ENCODE measurements around the gene MYH16. TPM values are rescaled to one million over a fixed set of nuclear protein-coding genes. Genes with fewer than 3 reads are reported as not detected.
"Not testable (repeated sequence)": the region's sequence is repeated elsewhere in the genome, so short reads cannot be mapped to it uniquely, and the experiment has no call there.

MYH16 gene
- total RNA-seq, 2 donors from 2014 or later = not detected

- not testable (repeated sequence) for H3K36me3 Mint-ChIP-seq (ENCODE audit: low read depth); ATAC-seq; H3K4me3 Mint-ChIP-seq; H3K27ac Mint-ChIP-seq; H3K27me3 Mint-ChIP-seq; DNase-seq; H3K9me3 ChIP-seq (ENCODE audit: control insufficient read depth, low read length, poor library complexity, severe bottlenecking)
- H3K4me1 Mint-ChIP-seq = peaks cover 18% of the 10 kb centered on the region
These were observed 50.0 kb downstream of the MYH16 start for GRCh38 chr7:99322659-99323058.

- peaks cover 27% of the 10 kb centered on the region for H3K4me1 Mint-ChIP-seq
These were observed 51.9 kb downstream of the MYH16 start for GRCh38 chr7:99324559-99324958.

GRCh38 chr7:99325001-99325493, 52.4 kb downstream of the MYH16 start:
- H3K27ac Mint-ChIP-seq = peak overlapping the region; percentile 98
- H3K4me3 Mint-ChIP-seq = peak overlapping the region; percentile 98
- DNase-seq = no peak
- ATAC-seq = no peak
- no peaks in the 10 kb centered on the region for H3K9me3 ChIP-seq (ENCODE audit: control insufficient read depth, low read length, poor library complexity, severe bottlenecking)
- peaks cover 2% of the 10 kb centered on the region for H3K36me3 Mint-ChIP-seq (ENCODE audit: low read depth)
- no peaks in the 10 kb centered on the region for H3K27me3 Mint-ChIP-seq
- peaks cover 27% of the 10 kb centered on the region for H3K4me1 Mint-ChIP-seq

More at GRCh38 chr7:99324559-99324958, 51.9 kb downstream of the MYH16 start:
- ATAC-seq (no peak), DNase-seq (no peak)
- Mint-ChIP-seq H3K36me3 (ENCODE audit: low read depth) (peaks cover 2% of the 10 kb centered on the region), H3K27ac (peak overlapping the region; percentile 98), H3K27me3 (no peaks in the 10 kb centered on the region), H3K4me3 (peak overlapping the region; percentile 98)
- H3K9me3 ChIP-seq (ENCODE audit: control insufficient read depth, low read length, poor library complexity, severe bottlenecking) = no peaks in the 10 kb centered on the region

GRCh38 chr7:99325592-99326407, 53.2 kb downstream of the MYH16 start, which contains the start of gene ARPC1A:
Gene ARPC1A (plus strand): TSS chr7:99325898. CDS start chr7:99333354, 7,456 bp downstream.
- DNase-seq (peak; percentile 91 to 92 (median 91)), ATAC-seq (peak; percentile 96)
- Mint-ChIP-seq H3K36me3 (ENCODE audit: low read depth) (peaks cover 2% of the 10 kb centered on the region), H3K27ac (peak within 1 kb of the TSS; percentile 98), H3K4me3 (peak within 1 kb of the TSS; percentile 98), H3K4me1 (peaks cover 34% of the 10 kb centered on the region), H3K27me3 (no peaks in the 10 kb centered on the region)
- H3K9me3 ChIP-seq (ENCODE audit: control insufficient read depth, low read length, poor library complexity, severe bottlenecking) = no peaks in the 10 kb centered on the region

- peaks cover 38% of the 10 kb centered on the region for H3K4me1 Mint-ChIP-seq
- no peak for ATAC-seq
- H3K27ac Mint-ChIP-seq = peak overlapping the region; percentile 98
- no peak for DNase-seq
- H3K4me3 Mint-ChIP-seq = peak overlapping the region; percentile 98
- peaks cover 2% of the 10 kb centered on the region for H3K36me3 Mint-ChIP-seq (ENCODE audit: low read depth)
- H3K9me3 ChIP-seq (ENCODE audit: control insufficient read depth, low read length, poor library complexity, severe bottlenecking) = no peaks in the 10 kb centered on the region
- no peaks in the 10 kb centered on the region for H3K27me3 Mint-ChIP-seq
These were observed 53.8 kb downstream of the MYH16 start for GRCh38 chr7:99326408-99326782.

- DNase-seq = not testable (repeated sequence)
These were observed 57.8 kb downstream of the MYH16 start for GRCh38 chr7:99330314-99330961.

GRCh38 chr7:99331002-99331401, 58.4 kb downstream of the MYH16 start:
- Mint-ChIP-seq H3K27me3 (no peaks in the 10 kb centered on the region), H3K4me3 (no peak overlapping the region), H3K27ac (peak overlapping the region; percentile 54), H3K4me1 (peaks cover 43% of the 10 kb centered on the region), H3K36me3 (ENCODE audit: low read depth) (peaks cover 2% of the 10 kb centered on the region)
- no peaks in the 10 kb centered on the region for H3K9me3 ChIP-seq (ENCODE audit: control insufficient read depth, low read length, poor library complexity, severe bottlenecking)
- ATAC-seq (no peak), DNase-seq (no peak)

More at GRCh38 chr7:99330314-99330961, 57.8 kb downstream of the MYH16 start:
- H3K9me3 ChIP-seq (ENCODE audit: control insufficient read depth, low read length, poor library complexity, severe bottlenecking); H3K27me3 Mint-ChIP-seq; H3K36me3 Mint-ChIP-seq (ENCODE audit: low read depth); ATAC-seq: not testable (repeated sequence)
- peak overlapping the region; percentile 53 for H3K4me3 Mint-ChIP-seq
- peak overlapping the region; percentile 54 for H3K27ac Mint-ChIP-seq
- peaks cover 46% of the 10 kb centered on the region for H3K4me1 Mint-ChIP-seq

- H3K27ac Mint-ChIP-seq = no peak overlapping the region
These were observed 67.0 kb downstream of the MYH16 start for GRCh38 chr7:99339595-99339994.

GRCh38 chr7:99340659-99341058, 68.0 kb downstream of the MYH16 start:
- Mint-ChIP-seq H3K4me3 (no peak overlapping the region), H3K27ac (peak overlapping the region; percentile 56), H3K36me3 (ENCODE audit: low read depth) (peaks cover 8% of the 10 kb centered on the region), H3K27me3 (no peaks in the 10 kb centered on the region), H3K4me1 (peaks cover 5% of the 10 kb centered on the region)
- DNase-seq (no peak), ATAC-seq (no peak)
- H3K9me3 ChIP-seq (ENCODE audit: control insufficient read depth, low read length, poor library complexity, severe bottlenecking) = no peaks in the 10 kb centered on the region

More at GRCh38 chr7:99339595-99339994, 67.0 kb downstream of the MYH16 start:
- no peaks in the 10 kb centered on the region for H3K27me3 Mint-ChIP-seq
- H3K4me1 Mint-ChIP-seq = peaks cover 5% of the 10 kb centered on the region
- ATAC-seq (no peak), DNase-seq (no peak)
- no peaks in the 10 kb centered on the region for H3K9me3 ChIP-seq (ENCODE audit: control insufficient read depth, low read length, poor library complexity, severe bottlenecking)
- peaks cover 8% of the 10 kb centered on the region for H3K36me3 Mint-ChIP-seq (ENCODE audit: low read depth)
- H3K4me3 Mint-ChIP-seq = no peak overlapping the region

GRCh38 chr7:99344061-99344647, 71.5 kb downstream of the MYH16 start:
- Mint-ChIP-seq H3K27ac (no peak overlapping the region), H3K4me3 (no peak overlapping the region), H3K36me3 (ENCODE audit: low read depth) (peaks cover 6% of the 10 kb centered on the region), H3K4me1 (peaks cover 3% of the 10 kb centered on the region), H3K27me3 (no peaks in the 10 kb centered on the region)
- no peaks in the 10 kb centered on the region for H3K9me3 ChIP-seq (ENCODE audit: control insufficient read depth, low read length, poor library complexity, severe bottlenecking)
- DNase-seq = no peak
- ATAC-seq = no peak

GRCh38 chr7:99350641-99351040, 78.0 kb downstream of the MYH16 start:
- H3K4me3 Mint-ChIP-seq; H3K27me3 Mint-ChIP-seq; DNase-seq; H3K4me1 Mint-ChIP-seq; ATAC-seq; H3K36me3 Mint-ChIP-seq (ENCODE audit: low read depth); H3K9me3 ChIP-seq (ENCODE audit: control insufficient read depth, low read length, poor library complexity, severe bottlenecking): not testable (repeated sequence)
- peak overlapping the region; percentile 67 for H3K27ac Mint-ChIP-seq

GRCh38 chr7:99352247-99352646, 79.6 kb downstream of the MYH16 start:
- Mint-ChIP-seq H3K4me3 (no peak overlapping the region), H3K36me3 (ENCODE audit: low read depth) (peaks cover 3% of the 10 kb centered on the region), H3K27me3 (no peaks in the 10 kb centered on the region), H3K27ac (no peak overlapping the region), H3K4me1 (no peaks in the 10 kb centered on the region)
- no peaks in the 10 kb centered on the region for H3K9me3 ChIP-seq (ENCODE audit: control insufficient read depth, low read length, poor library complexity, severe bottlenecking)
- ATAC-seq = no peak
- DNase-seq = no peak

GRCh38 chr7:99355098-99355497, 82.5 kb downstream of the MYH16 start:
- Mint-ChIP-seq H3K27me3 (no peaks in the 10 kb centered on the region), H3K36me3 (ENCODE audit: low read depth) (peaks cover 10% of the 10 kb centered on the region)

More at GRCh38 chr7:99355098-99355497, 82.5 kb downstream of the MYH16 start:
- DNase-seq (no peak), ATAC-seq (no peak)
- no peaks in the 10 kb centered on the region for H3K4me1 Mint-ChIP-seq
- H3K9me3 ChIP-seq (ENCODE audit: control insufficient read depth, low read length, poor library complexity, severe bottlenecking) = no peaks in the 10 kb centered on the region
- no peak overlapping the region for H3K27ac Mint-ChIP-seq
- no peak overlapping the region for H3K4me3 Mint-ChIP-seq
